K562 treated with DMSO at 1 percent for 4 hours (cell line): ENCODE results near the gene TEX2. TPM values are rescaled to one million over a fixed set of nuclear protein-coding genes. Genes with fewer than 3 reads are reported as not detected.

Experiments used
- total RNA-seq: library from RNA; unstranded; fragments of 300-600 nt; gene quantifications from 2 replicates; pipeline ENCODE4 v1.2.3, GENCODE V29; 2022; ENCODE audit not compliant: insufficient read depth

Gene TEX2
- total RNA-seq: 11.0 and 13.3 TPM in 2 replicates

DNA sequence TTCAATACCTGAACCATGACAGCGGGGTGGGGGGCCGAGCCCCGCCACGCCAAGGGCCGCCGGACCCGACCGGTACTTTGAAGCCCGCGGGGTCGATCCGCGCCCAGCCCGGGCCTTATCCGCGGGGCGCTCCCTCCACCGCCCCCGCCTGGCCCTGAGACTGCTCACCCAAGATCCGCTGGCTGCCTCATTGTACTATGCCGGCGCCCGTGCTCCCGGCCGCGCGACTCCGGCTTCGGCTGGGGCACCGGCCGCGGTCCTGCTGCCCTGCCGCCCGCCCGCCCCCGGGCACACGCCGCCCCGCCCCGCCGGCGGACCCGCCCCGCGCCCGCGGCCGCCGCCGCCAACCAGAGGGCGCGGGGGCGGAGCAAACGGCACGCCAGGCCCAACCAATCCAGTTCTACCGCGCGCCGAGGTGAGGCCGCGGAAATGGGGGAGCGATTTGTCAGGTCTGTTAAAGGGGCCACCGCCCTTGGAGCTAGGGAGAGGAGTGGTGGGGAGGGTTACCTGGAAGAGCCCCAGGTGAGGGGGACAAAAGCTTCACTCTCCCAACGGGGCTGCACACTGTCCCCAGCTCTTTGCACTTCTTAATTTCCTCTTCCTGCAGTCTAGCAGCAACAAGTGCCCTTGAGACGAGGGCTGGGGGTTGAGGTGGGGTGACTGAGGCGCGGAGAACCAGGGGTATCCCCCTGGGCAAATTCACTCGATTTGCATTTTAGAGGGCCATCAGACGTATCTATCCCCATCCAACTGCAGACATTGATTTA, at the start of gene TEX2:
Gene TEX2 (minus strand): TSS at position 261 of the 767 bp plus-strand sequence. CDS start 49,043 bp downstream, outside the sequence.

DNA sequence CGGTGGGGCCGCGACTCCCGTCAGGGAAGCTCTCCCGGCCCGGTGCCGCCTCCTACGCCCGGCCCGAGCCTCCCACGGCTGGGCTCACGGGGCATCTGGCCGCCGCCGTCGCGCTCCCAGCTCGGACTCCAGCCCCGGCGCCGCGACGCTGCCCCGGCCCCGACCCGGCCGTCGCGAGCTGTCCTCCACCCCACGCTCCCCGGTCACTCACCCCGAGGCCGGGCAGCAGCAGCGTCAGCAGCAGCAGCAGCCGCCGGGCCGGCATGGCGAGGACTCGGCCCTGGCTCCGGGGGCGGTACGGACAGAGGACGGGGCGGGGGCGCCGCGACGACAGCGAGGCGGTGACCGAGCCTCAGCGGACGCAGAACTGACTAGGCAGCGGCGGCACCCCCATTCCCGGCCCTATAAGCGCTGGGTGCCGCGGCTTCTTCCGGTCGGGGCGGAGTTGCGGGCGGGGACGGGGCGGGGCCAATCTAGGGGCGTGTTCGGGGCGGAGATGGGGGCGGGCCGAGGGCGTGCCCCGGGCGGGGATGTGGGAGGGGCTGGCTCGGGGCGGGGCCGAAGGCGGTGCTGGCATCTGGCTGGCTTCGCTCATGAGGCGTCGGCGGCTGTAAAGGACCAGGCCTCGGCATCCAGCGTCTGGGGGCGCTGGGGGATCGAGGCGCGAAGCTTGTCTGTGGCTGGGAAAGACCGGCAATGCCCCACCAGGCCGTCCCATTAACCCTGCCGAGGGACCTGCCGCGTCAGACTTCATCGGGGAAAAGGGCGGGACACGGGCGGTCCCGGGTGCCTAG, 133.1 kb downstream of the TEX2 start, which contains the start of gene ERN1:
Gene ERN1 (minus strand): TSS at position 380 of the 794 bp plus-strand sequence. CDS start 115 bp downstream, at position 265.

Other genes with a start within 250 kb of the TEX2 start
- gene ICAM2, start 242.6 kb downstream of the TEX2 start, total RNA-seq: 29.1 and 29.4 TPM in 2 replicates
- gene ERN1, start 133.1 kb downstream of the TEX2 start, total RNA-seq: 12.4 and 14.7 TPM in 2 replicates
- gene PECAM1, start 127.6 kb upstream of the TEX2 start, total RNA-seq: 2.6 and 2.9 TPM in 2 replicates
- gene MILR1, start 185.9 kb upstream of the TEX2 start, total RNA-seq: 17.6 and 19.1 TPM in 2 replicates
- 9.7 and 13.1 TPM in 2 replicates for gene POLG2, start 233.8 kb upstream of the TEX2 start, total RNA-seq
- gene DDX5, start 243.0 kb upstream of the TEX2 start, total RNA-seq: 246 and 277 TPM in 2 replicates
- 18.0 and 18.9 TPM in 2 replicates for gene CEP95, start 243.7 kb upstream of the TEX2 start, total RNA-seq